HEK293T (cell line): ENCODE measurements around the gene KRTCAP2.
"Not testable (repeated sequence)": the region's sequence is repeated elsewhere in the genome, so short reads cannot be mapped to it uniquely, and the experiment has no call there.

Experiments
- ARNT ChIP-seq: fragments of 450-650 bp; IDR thresholded peaks from 2 replicates; pipeline ENCODE4 v1.6.1; 2017; ENCODE audit warnings: mild to moderate bottlenecking
- CTBP1 ChIP-seq: fragments of 450-650 bp; IDR thresholded peaks from 2 replicates; pipeline ENCODE4 v1.6.1; 2016; ENCODE audit warnings: borderline replicate concordance
- ELF4 ChIP-seq: fragments of 450-650 bp; IDR thresholded peaks from 2 replicates; pipeline ENCODE4 v1.6.1; 2017; ENCODE audit warnings: antibody characterized with exemption
- FOXA1 ChIP-seq: fragments of 450-650 bp; IDR thresholded peaks from 2 replicates; pipeline ENCODE4 v1.6.1; 2016; ENCODE audit warnings: mild to moderate bottlenecking
- FOXK2 ChIP-seq: fragments of 450-650 bp; IDR thresholded peaks from 2 replicates; pipeline ENCODE4 v1.6.1; 2016; ENCODE audit warnings: mild to moderate bottlenecking
- SUZ12 ChIP-seq: fragments of 450-650 bp; IDR thresholded peaks from 2 replicates; pipeline ENCODE4 v1.6.1; 2016; ENCODE audit warnings: mild to moderate bottlenecking
- TARDBP ChIP-seq: fragments of 450-650 bp; IDR thresholded peaks from 2 replicates; pipeline ENCODE4 v1.6.1; 2016
- ZNF384 ChIP-seq: fragments of 450-650 bp; IDR thresholded peaks from 2 replicates; pipeline ENCODE4 v1.6.1; 2016
- TF ChIP-seq, protein P1 (sequence below): fragments of 450-650 bp; IDR thresholded peaks from 2 replicates; pipeline ENCODE4 v1.6.1; 2016

DNA sequence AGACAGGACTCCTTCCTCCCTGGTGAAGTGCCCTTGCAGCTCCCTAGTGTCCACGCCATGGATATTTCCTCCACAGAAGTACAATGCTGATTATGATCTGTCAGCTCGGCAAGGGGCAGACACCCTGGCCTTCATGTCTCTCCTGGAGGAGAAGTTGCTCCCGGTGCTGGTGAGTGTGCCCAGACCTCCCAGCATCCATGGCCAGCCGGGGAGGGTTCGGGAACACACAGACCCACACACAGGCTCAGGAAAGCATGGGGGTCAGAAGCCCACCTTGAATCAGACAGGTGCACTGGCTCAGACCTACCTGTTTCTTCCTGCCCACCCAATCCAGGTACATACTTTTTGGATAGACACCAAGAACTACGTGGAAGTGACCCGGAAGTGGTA is 38.9 kb upstream of the KRTCAP2 start:
- TF ChIP-seq CTBP1, SUZ12, FOXK2, ELF4, FOXA1, TARDBP, ZNF384, ARNT: not testable (repeated sequence)
- TF ChIP-seq, protein P1, sequence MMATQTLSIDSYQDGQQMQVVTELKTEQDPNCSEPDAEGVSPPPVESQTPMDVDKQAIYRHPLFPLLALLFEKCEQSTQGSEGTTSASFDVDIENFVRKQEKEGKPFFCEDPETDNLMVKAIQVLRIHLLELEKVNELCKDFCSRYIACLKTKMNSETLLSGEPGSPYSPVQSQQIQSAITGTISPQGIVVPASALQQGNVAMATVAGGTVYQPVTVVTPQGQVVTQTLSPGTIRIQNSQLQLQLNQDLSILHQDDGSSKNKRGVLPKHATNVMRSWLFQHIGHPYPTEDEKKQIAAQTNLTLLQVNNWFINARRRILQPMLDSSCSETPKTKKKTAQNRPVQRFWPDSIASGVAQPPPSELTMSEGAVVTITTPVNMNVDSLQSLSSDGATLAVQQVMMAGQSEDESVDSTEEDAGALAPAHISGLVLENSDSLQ, result not testable (repeated sequence)
